ENCODE results near the gene RFXAP.

- TF ChIP-seq REST (IDR thresholded peaks at IDR 0.05; ENCODE audit: low read depth) (no peak), POLR2A (IDR thresholded peaks at IDR 0.05; ENCODE audit: borderline replicate concordance, extremely low read depth, insufficient read depth, insufficient read length) (no peak), SIN3A (IDR thresholded peaks at IDR 0.05; ENCODE audit: low read depth) (no peak), TCF7L2 (IDR thresholded peaks at IDR 0.05; ENCODE audit: borderline replicate concordance, extremely low read depth, insufficient read depth, insufficient read length) (no peak), CTCF (IDR thresholded peaks at IDR 0.05 in 2 of 3, conservative IDR thresholded peaks at IDR 0.05 in 1 of 3; ENCODE audit: borderline replicate concordance in 1 of 3, insufficient read depth in 1 of 3, low read depth in 2 of 3, low read length in 2 of 3) (no peak), EZH2 (IDR thresholded peaks at IDR 0.05) (no peak), POLR2AphosphoS5 (IDR thresholded peaks at IDR 0.05; ENCODE audit: low read depth, low read length) (no peak), SP1 (IDR thresholded peaks at IDR 0.05; ENCODE audit: low read depth) (no peak), MAX (IDR thresholded peaks at IDR 0.05) (no peak), RAD21 (IDR thresholded peaks at IDR 0.05; ENCODE audit: low read depth) (no peak), EGR1 (IDR thresholded peaks at IDR 0.05; ENCODE audit: low read depth) (no peak), ATF3 (IDR thresholded peaks at IDR 0.05) (no peak), FOSL1 (IDR thresholded peaks at IDR 0.05; ENCODE audit: low read depth) (no peak), CEBPB (IDR thresholded peaks at IDR 0.05; ENCODE audit: low read depth) (no peak)
These were observed 21.0 kb downstream of the RFXAP start for GRCh38 chr13:36839981-36840380.

Data from HCT116 (cell line).